Breast epithelium (tissue), 3 donors: ENCODE measurements around the gene KIFAP3.

Experiments used
- CTCF ChIP-seq, 3 donors: fragments of 450-650 bp; IDR thresholded peaks; one replicate each; pipeline ENCODE4 v1.5.1; 2016 to 2017; ENCODE audit warnings: antibody characterized with exemption in 3 of 3, mild to moderate bottlenecking in 3 of 3, moderate library complexity in 3 of 3
- POLR2AphosphoS5 ChIP-seq, 3 donors: sonication (generic); formaldehyde crosslinking; IDR thresholded peaks; one replicate each; pipeline ENCODE4 v1.6.1; 2017; ENCODE audit warnings: antibody characterized with exemption in 3 of 3

- TF ChIP-seq CTCF (IDR thresholded peaks at IDR 0.05) (no peak), POLR2AphosphoS5 (IDR thresholded peaks at IDR 0.05) (no peak)
Observed at GRCh38 chr1:170075186-170075585, 691 bp upstream of the KIFAP3 start.
